ENCODE results near the gene MYO15A. TPM values are rescaled to one million over a fixed set of nuclear protein-coding genes. Genes with fewer than 3 reads are reported as not detected.
"Not testable (repeated sequence)": the region's sequence is repeated elsewhere in the genome, so short reads cannot be mapped to it uniquely, and the experiment has no call there.

The MYO15A gene
- total RNA-seq, 4 donors from 2014 or later, result 1.1 to 4.2 (median 1.2) TPM

DNA sequence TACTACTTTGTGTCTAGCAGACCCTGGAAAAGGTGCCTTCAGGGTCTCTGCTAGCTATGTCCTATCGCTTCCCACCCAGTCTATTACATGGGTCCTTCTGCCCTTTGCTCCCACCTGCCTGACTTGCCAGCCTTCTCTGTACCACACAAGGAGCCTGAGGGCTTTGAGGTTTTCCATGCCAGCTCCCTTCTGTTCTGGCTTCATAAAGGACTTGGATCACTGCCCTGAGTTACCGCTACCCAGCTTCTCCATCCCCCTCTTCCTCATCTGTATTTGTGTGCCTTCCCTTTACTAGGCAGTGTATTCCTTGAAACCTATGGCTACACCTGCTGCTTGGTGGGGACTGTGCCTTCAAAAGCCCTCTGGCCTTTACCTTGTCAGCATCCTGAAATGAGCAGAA is 97.3 kb downstream of the MYO15A start:
- no peaks in the 10 kb centered on the region for H3K27me3 ChIP-seq
- peaks cover 0 to 53% (median 21%) of the 10 kb centered on the region in 4 donors for H3K36me3 ChIP-seq
- DNase-seq, result no peak
- TF ChIP-seq POLR2A (IDR thresholded peaks at IDR 0.05), result no peak
- in situ Hi-C loops (cut with MboI; ENCODE audit: low pct_ligation_motif_present in 1 of 4, low pct_unique_long_range_greater_than_20kb in 1 of 4, low sequenced_read_pairs in 3 of 4), result no loop called here
- H3K27ac ChIP-seq, result no peak overlapping the region
- H3K9me3 ChIP-seq, result no peaks in the 10 kb centered on the region
- 91 to 100% methylated on average over 1 to 2 of the region's 2 CpGs for WGBS, 2 donors (ENCODE audit: low coverage in 1 of 2)
- intact Hi-C loops (cut with DNase I; ENCODE audit: low total_unique reads), result loop anchor here (10.0 kb wide), 1 partner anchor 61 kb away; no protein-coding TSS in a partner anchor
- H3K4me1 ChIP-seq, result no peaks in the 10 kb centered on the region
- no peak overlapping the region for H3K4me3 ChIP-seq

DNA sequence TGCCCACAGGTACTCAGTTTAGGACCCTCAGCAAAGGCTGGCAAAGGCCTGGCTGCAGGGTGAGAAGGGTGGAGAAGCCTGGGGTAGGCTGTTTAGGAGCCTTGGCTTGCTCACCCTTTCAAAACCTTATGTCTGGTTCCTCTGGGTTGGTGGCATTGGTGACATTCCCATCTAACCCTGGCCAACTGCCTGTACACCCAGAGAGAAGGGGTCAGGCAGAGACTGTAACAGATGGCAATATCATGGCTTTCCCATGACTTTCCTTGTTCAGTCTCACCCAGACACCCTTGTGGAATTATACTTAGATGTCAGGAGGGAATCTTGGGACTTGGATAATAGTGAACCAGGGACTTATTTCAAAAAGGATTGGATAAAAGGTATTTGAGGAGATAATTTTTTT is 98.4 kb downstream of the MYO15A start:
- Histone ChIP-seq H3K9me3 (no peaks in the 10 kb centered on the region), H3K4me1 (no peaks in the 10 kb centered on the region), H3K36me3 (peaks cover 0 to 53% (median 21%) of the 10 kb centered on the region in 4 donors), H3K4me3 (no peak overlapping the region), H3K27ac (no peak overlapping the region), H3K27me3 (no peaks in the 10 kb centered on the region)
- DNase-seq, result no peak
- intact Hi-C loops (cut with DNase I; ENCODE audit: low total_unique reads) (loop anchor here (10.0 kb wide), 1 partner anchor 62 kb away; no protein-coding TSS in a partner anchor), in situ Hi-C loops (cut with MboI; ENCODE audit: low pct_ligation_motif_present in 1 of 4, low pct_unique_long_range_greater_than_20kb in 1 of 4, low sequenced_read_pairs in 3 of 4) (no loop called here)
- no peak for TF ChIP-seq POLR2AphosphoS5 (IDR thresholded peaks at IDR 0.05)

DNA sequence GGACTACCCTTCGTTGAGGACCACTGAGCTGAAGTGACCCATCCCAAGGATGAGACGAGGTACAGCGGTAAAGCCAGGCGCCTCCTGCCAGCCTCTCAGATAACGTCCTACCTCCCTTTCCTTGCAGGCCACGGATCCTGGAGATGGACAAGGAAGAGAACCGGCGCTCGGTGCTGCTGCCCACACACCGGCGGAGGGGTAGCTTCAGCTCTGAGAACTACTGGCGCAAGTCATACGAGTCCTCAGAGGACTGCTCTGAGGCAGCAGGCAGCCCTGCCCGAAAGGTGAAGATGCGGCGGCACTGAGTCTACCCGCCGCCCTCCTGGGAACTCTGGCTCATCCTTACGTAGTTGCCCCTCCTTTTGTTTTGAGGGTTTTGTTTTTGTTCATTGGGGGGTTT is 99.5 kb downstream of the MYO15A start:
- WGBS, 2 donors (ENCODE audit: low coverage in 1 of 2), result 94% methylated on average over 19 of the region's 19 CpGs; no CpG with 5 or more reads in 1 of the 2 donors
- no peak for TF ChIP-seq POLR2AphosphoS5 (IDR thresholded peaks at IDR 0.05)
- TF ChIP-seq, protein P1, sequence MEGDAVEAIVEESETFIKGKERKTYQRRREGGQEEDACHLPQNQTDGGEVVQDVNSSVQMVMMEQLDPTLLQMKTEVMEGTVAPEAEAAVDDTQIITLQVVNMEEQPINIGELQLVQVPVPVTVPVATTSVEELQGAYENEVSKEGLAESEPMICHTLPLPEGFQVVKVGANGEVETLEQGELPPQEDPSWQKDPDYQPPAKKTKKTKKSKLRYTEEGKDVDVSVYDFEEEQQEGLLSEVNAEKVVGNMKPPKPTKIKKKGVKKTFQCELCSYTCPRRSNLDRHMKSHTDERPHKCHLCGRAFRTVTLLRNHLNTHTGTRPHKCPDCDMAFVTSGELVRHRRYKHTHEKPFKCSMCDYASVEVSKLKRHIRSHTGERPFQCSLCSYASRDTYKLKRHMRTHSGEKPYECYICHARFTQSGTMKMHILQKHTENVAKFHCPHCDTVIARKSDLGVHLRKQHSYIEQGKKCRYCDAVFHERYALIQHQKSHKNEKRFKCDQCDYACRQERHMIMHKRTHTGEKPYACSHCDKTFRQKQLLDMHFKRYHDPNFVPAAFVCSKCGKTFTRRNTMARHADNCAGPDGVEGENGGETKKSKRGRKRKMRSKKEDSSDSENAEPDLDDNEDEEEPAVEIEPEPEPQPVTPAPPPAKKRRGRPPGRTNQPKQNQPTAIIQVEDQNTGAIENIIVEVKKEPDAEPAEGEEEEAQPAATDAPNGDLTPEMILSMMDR (IDR thresholded peaks at IDR 0.05), result no peak
- TF ChIP-seq POLR2A (IDR thresholded peaks at IDR 0.05), result no peak
- TF ChIP-seq EP300 (IDR thresholded peaks at IDR 0.05; ENCODE audit: low read depth), result no peak
- Histone ChIP-seq H3K4me3 (no peak overlapping the region), H3K36me3 (peaks cover 0 to 53% (median 21%) of the 10 kb centered on the region in 4 donors), H3K27me3 (no peaks in the 10 kb centered on the region), H3K9me3 (no peaks in the 10 kb centered on the region), H3K4me1 (no peaks in the 10 kb centered on the region), H3K27ac (no peak overlapping the region)
- in situ Hi-C loops (cut with MboI; ENCODE audit: low pct_ligation_motif_present in 1 of 4, low pct_unique_long_range_greater_than_20kb in 1 of 4, low sequenced_read_pairs in 3 of 4), result no loop called here
- DNase-seq, result no peak
- intact Hi-C loops (cut with DNase I; ENCODE audit: low total_unique reads), result loop anchor here (10.0 kb wide), 1 partner anchor 63 kb away; no protein-coding TSS in a partner anchor

DNA sequence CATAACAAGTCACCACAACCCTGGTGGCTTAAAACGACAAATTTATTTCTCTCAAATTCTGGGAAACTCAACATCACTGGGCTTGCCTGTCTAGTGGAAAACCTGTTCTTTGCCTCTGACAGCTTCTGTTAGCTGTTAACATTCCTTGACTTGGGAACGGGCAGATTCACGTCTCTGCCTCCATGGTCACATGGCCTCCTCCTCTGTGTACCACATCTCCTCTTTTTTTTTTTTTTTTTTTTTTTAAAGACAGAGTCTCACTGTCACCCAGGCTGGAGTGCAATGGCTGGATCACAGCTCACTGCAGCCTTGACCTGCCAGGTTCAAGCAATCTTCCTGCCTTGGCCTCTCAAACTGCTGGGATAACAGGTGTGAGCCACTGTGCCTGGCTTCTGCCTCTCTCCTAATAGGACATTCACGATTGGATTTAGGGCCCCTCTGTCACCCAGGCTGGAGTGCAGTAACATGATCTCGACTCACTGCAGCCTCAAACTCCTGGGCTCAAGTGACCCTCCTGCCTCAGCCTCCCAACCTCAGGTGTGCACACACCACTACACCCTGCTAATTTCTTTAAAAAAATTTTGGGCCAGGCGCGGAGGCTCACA is 105.2 kb downstream of the MYO15A start:
- H3K27me3 ChIP-seq, result no peaks in the 10 kb centered on the region
- intact Hi-C loops (cut with DNase I; ENCODE audit: low total_unique reads) (no loop called here), in situ Hi-C loops (cut with MboI; ENCODE audit: low pct_ligation_motif_present in 1 of 4, low pct_unique_long_range_greater_than_20kb in 1 of 4, low sequenced_read_pairs in 3 of 4) (loop anchor here in 2 of 4 donors (10.0 kb wide), 3 partner anchors 61 to 91 kb away; no protein-coding TSS in a partner anchor)
- H3K4me3 ChIP-seq, result no peak overlapping the region
- TF ChIP-seq POLR2AphosphoS5 (IDR thresholded peaks at IDR 0.05), result no peak
- TF ChIP-seq POLR2A (IDR thresholded peaks at IDR 0.05), result no peak
- TF ChIP-seq, protein P1 (IDR thresholded peaks at IDR 0.05), result no peak
- TF ChIP-seq EP300 (IDR thresholded peaks at IDR 0.05; ENCODE audit: low read depth), result no peak
- peaks cover 0 to 21% (median 8%) of the 10 kb centered on the region in 4 donors for H3K36me3 ChIP-seq
- no peaks in the 10 kb centered on the region for H3K9me3 ChIP-seq
- no peak for DNase-seq
- H3K4me1 ChIP-seq, result no peaks in the 10 kb centered on the region
- WGBS, 2 donors (ENCODE audit: low coverage in 1 of 2), result 57 to 72% methylated on average over 3 to 7 of the region's 7 CpGs
- H3K27ac ChIP-seq, result no peak overlapping the region

- intact Hi-C loops (cut with DNase I; ENCODE audit: low total_unique reads); H3K4me3 ChIP-seq; H3K36me3 ChIP-seq; H3K27ac ChIP-seq; DNase-seq; H3K27me3 ChIP-seq; H3K9me3 ChIP-seq; H3K4me1 ChIP-seq: not testable (repeated sequence)
- in situ Hi-C loops (cut with MboI; ENCODE audit: low pct_ligation_motif_present in 1 of 4, low pct_unique_long_range_greater_than_20kb in 1 of 4, low sequenced_read_pairs in 3 of 4), result loop anchor here in 2 of 4 donors (10.0 kb wide), 3 partner anchors 58 to 88 kb away; no protein-coding TSS in a partner anchor
- WGBS, 2 donors (ENCODE audit: low coverage in 1 of 2), result 86 to 87% methylated on average over 5 to 11 of the region's 11 CpGs
These were observed 108.3 kb downstream of the MYO15A start for GRCh38 chr17:18216906-18217305.
